Measurements from ENCODE around the gene USP17L29.
"Not testable (repeated sequence)": the region's sequence is repeated elsewhere in the genome, so short reads cannot be mapped to it uniquely, and the experiment has no call there.

USP17L29 gene

DNA sequence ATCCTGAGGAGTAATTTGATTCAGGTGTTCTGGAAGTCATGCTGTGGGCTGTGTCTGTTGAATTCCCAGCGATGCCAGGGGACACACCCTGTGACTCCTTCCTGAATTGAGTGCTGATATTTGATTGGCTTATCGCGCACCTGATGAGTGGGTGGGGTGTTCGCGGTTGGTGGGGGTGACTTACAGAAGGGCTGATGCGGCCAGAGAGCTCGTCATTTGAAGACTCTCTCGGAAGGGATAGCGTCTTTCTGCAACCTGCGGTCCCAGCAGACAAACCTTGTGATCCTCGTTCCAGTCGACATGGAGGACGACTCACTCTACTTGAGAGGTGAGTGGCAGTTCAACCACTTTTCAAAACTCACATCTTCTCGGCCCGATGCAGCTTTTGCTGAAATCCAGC, 4.8 kb upstream of the USP17L29 start, which contains the start of gene USP17L28:
USP17L28 (plus strand) TSS at position 301 of the 400 bp plus-strand sequence; CDS start at position 301, 0 bp downstream.
- H3K9me3 ChIP-seq (ENCODE audit: low read length); H3K9me2 ChIP-seq (ENCODE audit: low read depth, low read length); H3K4me3 ChIP-seq (ENCODE audit: low read depth, low read length, poor library complexity, severe bottlenecking): not testable (repeated sequence)

DNA sequence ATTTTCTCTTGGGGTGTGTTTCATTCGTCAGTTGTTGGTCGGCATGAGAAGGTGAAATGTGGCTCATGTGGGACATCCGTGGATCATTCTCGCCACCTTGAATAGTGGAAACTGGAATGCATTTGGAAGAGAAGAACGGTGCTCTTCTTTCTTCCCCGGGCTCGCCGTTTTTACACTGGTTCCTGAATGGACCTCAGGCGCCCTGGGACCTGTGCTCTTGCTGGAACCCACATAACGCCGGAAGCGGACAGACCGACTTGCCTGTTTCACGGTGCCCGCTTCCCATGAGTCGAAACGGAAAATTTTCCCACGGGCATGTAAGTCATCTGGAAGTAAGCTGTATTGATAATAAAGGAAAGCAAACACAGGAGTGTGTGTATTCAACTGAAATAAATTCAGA, 2.6 kb upstream of the USP17L29 start:
- H3K4me3 ChIP-seq (ENCODE audit: low read depth, low read length, poor library complexity, severe bottlenecking); H3K36me3 ChIP-seq (ENCODE audit: insufficient read depth, low read length); H4K20me1 ChIP-seq (ENCODE audit: insufficient read depth, low read length); H3K4me1 ChIP-seq (ENCODE audit: insufficient read depth, low read length, severe bottlenecking); H3K9me2 ChIP-seq (ENCODE audit: low read depth, low read length); H3K27ac ChIP-seq (ENCODE audit: low read depth, low read length, poor library complexity, severe bottlenecking); H3K79me2 ChIP-seq (ENCODE audit: insufficient read depth, low read length); H3K27me3 ChIP-seq (ENCODE audit: insufficient read depth, low read length); H3K4me2 ChIP-seq (ENCODE audit: low read length); H3K9ac ChIP-seq (ENCODE audit: low read length); H3F3A ChIP-seq (ENCODE audit: insufficient read depth, low read length); H3K9me3 ChIP-seq (ENCODE audit: low read length); H2AFZ ChIP-seq (ENCODE audit: low read length): not testable (repeated sequence)

More for the DNA sequence above, 4.8 kb upstream of the USP17L29 start, which contains the start of gene USP17L28:
- not testable (repeated sequence) for H3K9ac ChIP-seq (ENCODE audit: low read length); H3K36me3 ChIP-seq (ENCODE audit: insufficient read depth, low read length); H3K27me3 ChIP-seq (ENCODE audit: insufficient read depth, low read length); H3K27ac ChIP-seq (ENCODE audit: low read depth, low read length, poor library complexity, severe bottlenecking); H3K4me2 ChIP-seq (ENCODE audit: low read length); H3K4me1 ChIP-seq (ENCODE audit: insufficient read depth, low read length, severe bottlenecking); H3K79me2 ChIP-seq (ENCODE audit: insufficient read depth, low read length); H4K20me1 ChIP-seq (ENCODE audit: insufficient read depth, low read length); H3F3A ChIP-seq (ENCODE audit: insufficient read depth, low read length); H2AFZ ChIP-seq (ENCODE audit: low read length)

DNA sequence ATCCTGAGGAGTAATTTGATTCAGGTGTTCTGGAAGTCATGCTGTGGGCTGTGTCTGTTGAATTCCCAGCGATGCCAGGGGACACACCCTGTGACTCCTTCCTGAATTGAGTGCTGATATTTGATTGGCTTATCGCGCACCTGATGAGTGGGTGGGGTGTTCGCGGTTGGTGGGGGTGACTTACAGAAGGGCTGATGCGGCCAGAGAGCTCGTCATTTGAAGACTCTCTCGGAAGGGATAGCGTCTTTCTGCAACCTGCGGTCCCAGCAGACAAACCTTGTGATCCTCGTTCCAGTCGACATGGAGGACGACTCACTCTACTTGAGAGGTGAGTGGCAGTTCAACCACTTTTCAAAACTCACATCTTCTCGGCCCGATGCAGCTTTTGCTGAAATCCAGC, 9.4 kb downstream of the USP17L29 start, which contains the start of gene USP17L30:
USP17L30 (plus strand) TSS at position 301 of the 400 bp plus-strand sequence; CDS start at position 301, 0 bp downstream.
- H3K4me1 ChIP-seq (ENCODE audit: insufficient read depth, low read length, severe bottlenecking); H3F3A ChIP-seq (ENCODE audit: insufficient read depth, low read length); H3K36me3 ChIP-seq (ENCODE audit: insufficient read depth, low read length); H3K9me2 ChIP-seq (ENCODE audit: low read depth, low read length); H4K20me1 ChIP-seq (ENCODE audit: insufficient read depth, low read length); H3K79me2 ChIP-seq (ENCODE audit: insufficient read depth, low read length); H3K4me2 ChIP-seq (ENCODE audit: low read length); H3K4me3 ChIP-seq (ENCODE audit: low read depth, low read length, poor library complexity, severe bottlenecking); H3K27me3 ChIP-seq (ENCODE audit: insufficient read depth, low read length); H3K27ac ChIP-seq (ENCODE audit: low read depth, low read length, poor library complexity, severe bottlenecking); H3K9ac ChIP-seq (ENCODE audit: low read length); H3K9me3 ChIP-seq (ENCODE audit: low read length); H2AFZ ChIP-seq (ENCODE audit: low read length): not testable (repeated sequence)

DNA sequence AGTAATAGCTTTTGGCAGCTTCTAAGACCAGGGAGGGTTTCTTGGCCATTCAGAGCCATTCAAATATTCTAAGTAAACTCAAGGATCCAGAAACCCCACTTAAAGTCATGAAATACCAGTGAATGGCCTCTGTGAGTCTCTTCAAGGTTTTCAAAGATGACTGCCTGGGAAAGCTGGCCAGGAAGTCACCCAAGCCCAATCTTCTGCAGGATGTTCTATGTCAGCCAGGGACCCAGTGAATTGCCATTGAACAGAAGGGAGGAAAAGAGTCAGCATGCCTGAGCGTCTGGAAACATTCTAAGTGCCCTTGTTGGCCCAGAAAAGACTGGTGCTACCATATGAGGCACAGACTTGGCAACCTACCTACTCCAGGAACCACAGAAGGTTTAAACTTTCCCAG, 26.4 kb downstream of the USP17L29 start:
- H3K79me2 ChIP-seq (ENCODE audit: insufficient read depth, low read length); H3K4me3 ChIP-seq (ENCODE audit: low read depth, low read length, poor library complexity, severe bottlenecking); H4K20me1 ChIP-seq (ENCODE audit: insufficient read depth, low read length); H3F3A ChIP-seq (ENCODE audit: insufficient read depth, low read length); H3K27me3 ChIP-seq (ENCODE audit: insufficient read depth, low read length); H3K9ac ChIP-seq (ENCODE audit: low read length); H3K9me3 ChIP-seq (ENCODE audit: low read length); H3K9me2 ChIP-seq (ENCODE audit: low read depth, low read length); H3K4me1 ChIP-seq (ENCODE audit: insufficient read depth, low read length, severe bottlenecking); H3K4me2 ChIP-seq (ENCODE audit: low read length); H2AFZ ChIP-seq (ENCODE audit: low read length); H3K27ac ChIP-seq (ENCODE audit: low read depth, low read length, poor library complexity, severe bottlenecking); H3K36me3 ChIP-seq (ENCODE audit: insufficient read depth, low read length): not testable (repeated sequence)

DNA sequence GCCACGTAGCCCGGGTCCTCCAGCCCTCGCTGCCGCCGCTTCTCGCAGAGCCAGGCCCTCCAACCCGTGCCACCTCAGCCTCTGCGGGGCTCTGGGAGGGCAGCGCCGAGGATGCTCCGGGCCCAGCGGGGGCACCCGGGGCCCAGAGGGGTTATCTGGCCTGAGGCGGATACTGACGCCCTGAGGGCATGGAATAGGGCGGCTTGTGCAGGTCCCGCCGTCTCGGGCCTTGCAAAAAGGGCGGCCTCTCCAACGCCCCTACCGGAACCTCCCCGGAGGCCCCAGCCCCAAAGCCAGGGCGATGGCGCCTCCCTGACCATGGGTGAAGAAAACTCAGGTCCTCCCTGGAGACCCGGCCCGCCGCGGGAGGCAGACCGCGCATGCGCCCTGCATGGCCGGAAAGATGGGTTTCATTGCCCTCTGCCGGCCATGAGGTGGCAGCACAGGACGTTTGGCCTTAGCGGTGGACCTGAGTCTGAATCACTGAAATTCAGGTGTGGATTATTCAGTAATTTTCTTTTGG, 27.6 kb downstream of the USP17L29 start:
- H3K9ac ChIP-seq (ENCODE audit: low read length); H3K9me3 ChIP-seq (ENCODE audit: low read length); H2AFZ ChIP-seq (ENCODE audit: low read length); H4K20me1 ChIP-seq (ENCODE audit: insufficient read depth, low read length); H3K27ac ChIP-seq (ENCODE audit: low read depth, low read length, poor library complexity, severe bottlenecking); H3K4me2 ChIP-seq (ENCODE audit: low read length); H3K4me3 ChIP-seq (ENCODE audit: low read depth, low read length, poor library complexity, severe bottlenecking); H3K36me3 ChIP-seq (ENCODE audit: insufficient read depth, low read length); H3K9me2 ChIP-seq (ENCODE audit: low read depth, low read length); H3K27me3 ChIP-seq (ENCODE audit: insufficient read depth, low read length); H3K4me1 ChIP-seq (ENCODE audit: insufficient read depth, low read length, severe bottlenecking); H3F3A ChIP-seq (ENCODE audit: insufficient read depth, low read length); H3K79me2 ChIP-seq (ENCODE audit: insufficient read depth, low read length): not testable (repeated sequence)
